ENCODE results near the gene YTHDC2. TPM values are rescaled to one million over a fixed set of nuclear protein-coding genes. Genes with fewer than 3 reads are reported as not detected.

The YTHDC2 gene
- polyA plus RNA-seq, 1 experiment: 2.5 TPM

- peak; percentile 40 for DNase-seq (ENCODE audit: low read depth)
- CTCF ChIA-PET: interaction anchor here (1.4 kb wide), 1 partner anchor 551 kb away, joined by 4 read pairs; no protein-coding TSS in a partner anchor
- Histone ChIP-seq H3K36me3 (ENCODE audit: control insufficient read depth, insufficient read depth, low read length) (no peaks in the 10 kb centered on the region), H3K27me3 (ENCODE audit: control insufficient read depth, insufficient read depth, low read length) (no peaks in the 10 kb centered on the region), H3K4me3 (ENCODE audit: low read depth, low read length) (no peak overlapping the region)
- no peak for TF ChIP-seq CTCF (IDR thresholded peaks at IDR 0.05; ENCODE audit: insufficient read depth, low read depth, low read length)
- POLR2A ChIA-PET: interaction anchor here (0.7 kb wide), 1 partner anchor 570 kb away, joined by 3 read pairs; no protein-coding TSS in a partner anchor
Measured at GRCh38 chr5:113546703-113547183, 33.2 kb downstream of the YTHDC2 start.

- Histone ChIP-seq H3K27me3 (ENCODE audit: control insufficient read depth, insufficient read depth, low read length) (no peaks in the 10 kb centered on the region), H3K4me3 (ENCODE audit: low read depth, low read length) (no peak overlapping the region), H3K36me3 (ENCODE audit: control insufficient read depth, insufficient read depth, low read length) (no peaks in the 10 kb centered on the region; the same call in 1 of the 2 replicates)
- TF ChIP-seq CTCF (IDR thresholded peaks at IDR 0.05; ENCODE audit: insufficient read depth, low read depth, low read length): no peak
- ChIA-PET POLR2A (no interaction called here), CTCF (interaction anchor here (0.6 kb wide), 1 partner anchor 927 kb away, joined by 3 read pairs; no protein-coding TSS in a partner anchor)
- no peak for DNase-seq (ENCODE audit: low read depth)
Measured at GRCh38 chr5:113548396-113548795, 34.9 kb downstream of the YTHDC2 start.

GRCh38 chr5:113552137-113552536 is 38.6 kb downstream of the YTHDC2 start:
- CTCF ChIA-PET: no interaction called here
- POLR2A ChIA-PET: no interaction called here
- Histone ChIP-seq H3K27me3 (ENCODE audit: control insufficient read depth, insufficient read depth, low read length) (no peaks in the 10 kb centered on the region), H3K4me3 (ENCODE audit: low read depth, low read length) (no peak overlapping the region), H3K36me3 (ENCODE audit: control insufficient read depth, insufficient read depth, low read length) (peaks cover 2% of the 10 kb centered on the region; the same call in 1 of the 2 replicates)
- DNase-seq (ENCODE audit: low read depth): no peak
- no peak for TF ChIP-seq CTCF (IDR thresholded peaks at IDR 0.05; ENCODE audit: insufficient read depth, low read depth, low read length)

GRCh38 chr5:113552620-113553019 is 39.1 kb downstream of the YTHDC2 start:
- ChIA-PET POLR2A (no interaction called here), CTCF (no interaction called here)
- no peak for TF ChIP-seq CTCF (IDR thresholded peaks at IDR 0.05; ENCODE audit: insufficient read depth, low read depth, low read length)
- no peaks in the 10 kb centered on the region for H3K27me3 ChIP-seq (ENCODE audit: control insufficient read depth, insufficient read depth, low read length)
- peaks cover 2% of the 10 kb centered on the region; the same call in 1 of the 2 replicates for H3K36me3 ChIP-seq (ENCODE audit: control insufficient read depth, insufficient read depth, low read length)
- DNase-seq (ENCODE audit: low read depth): no peak
- no peak overlapping the region for H3K4me3 ChIP-seq (ENCODE audit: low read depth, low read length)

GRCh38 chr5:113562828-113563400 is 49.4 kb downstream of the YTHDC2 start:
- Histone ChIP-seq H3K36me3 (ENCODE audit: control insufficient read depth, insufficient read depth, low read length) (peaks cover 5% of the 10 kb centered on the region), H3K27me3 (ENCODE audit: control insufficient read depth, insufficient read depth, low read length) (no peaks in the 10 kb centered on the region), H3K4me3 (ENCODE audit: low read depth, low read length) (no peak overlapping the region)
- CTCF ChIA-PET: no interaction called here
- POLR2A ChIA-PET: no interaction called here
- TF ChIP-seq CTCF (IDR thresholded peaks at IDR 0.05; ENCODE audit: insufficient read depth, low read depth, low read length): no peak
- no peak for DNase-seq (ENCODE audit: low read depth)

All from BJ (cell line).